HFF-Myc (cell line): ENCODE results near the gene COL4A6.

Source experiments
- DNase-seq: peaks from one replicate; pipeline ENCODE4 v3.0.0-alpha.2; 2011; ENCODE audit warnings: low read depth; ENCODE audit errors: extremely low read depth
- H3K4me3 ChIP-seq: replicated peaks from 2 replicates; pipeline ENCODE4 v1.5.1; 2011; ENCODE audit warnings: low read depth, mild to moderate bottlenecking, control low read depth, low read length
- CTCF ChIP-seq: IDR thresholded peaks from 2 replicates; pipeline ENCODE4 v1.5.1; 2012; ENCODE audit warnings: mild to moderate bottlenecking, low read depth, low read length, control low read depth; ENCODE audit errors: missing control alignments

The COL4A6 gene

GRCh38 chrX:108437349-108438109 is 693 bp downstream of the COL4A6 start:
- no peak for DNase-seq
- no peak overlapping the region for H3K4me3 ChIP-seq
- no peak for TF ChIP-seq CTCF

GRCh38 chrX:108435261-108435660 is 3.0 kb downstream of the COL4A6 start:
- no peak overlapping the region for H3K4me3 ChIP-seq
- no peak for DNase-seq
- no peak for TF ChIP-seq CTCF

GRCh38 chrX:108426262-108426661 is 12.0 kb downstream of the COL4A6 start:
- no peak for TF ChIP-seq CTCF
- DNase-seq = no peak
- no peak overlapping the region for H3K4me3 ChIP-seq

- no peak for TF ChIP-seq CTCF
- DNase-seq = no peak
- no peak overlapping the region for H3K4me3 ChIP-seq
Measured at GRCh38 chrX:108420481-108420880, 17.7 kb downstream of the COL4A6 start.

GRCh38 chrX:108419401-108419800 is 18.8 kb downstream of the COL4A6 start:
- no peak for TF ChIP-seq CTCF
- H3K4me3 ChIP-seq = no peak overlapping the region
- no peak for DNase-seq

- H3K4me3 ChIP-seq = no peak overlapping the region
- TF ChIP-seq CTCF = no peak
- DNase-seq = no peak
Measured at GRCh38 chrX:108417257-108417656, 21.0 kb downstream of the COL4A6 start.

GRCh38 chrX:108415891-108416290 is 22.3 kb downstream of the COL4A6 start:
- DNase-seq = no peak
- no peak for TF ChIP-seq CTCF

More at GRCh38 chrX:108415891-108416290, 22.3 kb downstream of the COL4A6 start:
- no peak overlapping the region for H3K4me3 ChIP-seq
